Stimulated activated effector memory CD8-positive, alpha-beta T cell treated with anti-CD3 and anti-CD28 coated beads, Interleukin-12 subunit alpha, Interleukin-12 subunit beta, amount 100 ng/mL, for 72 hours (primary cell): ENCODE results near the gene PLEKHG4B.

Source experiments
- ATAC-seq: fragments of 150-1000 bp; cut with Tn5 transposase; 2 replicates; pipeline ENCODE4 v1.10.0; 2021
- DNase-seq, 2 donors: peaks; one replicate each; pipeline ENCODE4 v3.0.0; 2021 to 2022; ENCODE audit warnings: low spot score in 2 of 2
- H3K27ac Mint-ChIP-seq: one replicate; pipeline ENCODE4 v1.8.0; 2022; ENCODE audit warnings: mild to moderate bottlenecking, mixed read lengths
- H3K36me3 Mint-ChIP-seq: one replicate; pipeline ENCODE4 v1.8.0; 2022; ENCODE audit warnings: mild to moderate bottlenecking, mixed read lengths
- H3K4me1 Mint-ChIP-seq: one replicate; pipeline ENCODE4 v1.8.0; 2022; ENCODE audit warnings: mixed read lengths
- H3K4me3 Mint-ChIP-seq: one replicate; pipeline ENCODE4 v1.8.0; 2022; ENCODE audit warnings: mild to moderate bottlenecking, mixed read lengths
- H3K9me3 Mint-ChIP-seq: one replicate; pipeline ENCODE4 v1.8.0; 2022; ENCODE audit warnings: mixed read lengths

Gene PLEKHG4B

DNA sequence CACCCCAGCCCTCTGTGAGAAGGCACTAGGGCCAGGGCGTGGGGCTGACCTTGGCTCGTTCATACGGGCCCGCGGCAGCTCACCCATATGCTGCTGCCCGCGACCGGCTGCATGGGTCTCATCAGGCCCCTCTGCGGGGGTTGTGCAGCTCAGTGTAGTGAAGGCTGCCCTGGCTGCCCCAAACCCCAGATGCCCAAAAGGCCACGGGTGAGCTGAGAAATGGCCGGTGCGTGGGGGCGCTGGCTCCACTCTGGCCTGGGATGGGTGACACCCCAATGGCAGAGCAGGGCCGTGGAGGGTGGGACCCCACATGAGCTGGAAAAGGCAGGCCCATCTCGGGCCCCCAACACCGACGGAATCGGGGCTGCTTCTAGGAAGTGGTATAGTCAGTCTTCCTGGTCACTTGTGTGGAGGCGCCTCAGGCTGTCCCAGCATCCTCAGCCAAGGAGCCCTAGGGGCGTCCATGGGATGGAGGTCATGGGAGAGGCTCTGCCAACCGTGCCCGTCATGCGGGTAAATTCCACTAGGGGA is 79.9 kb downstream of the PLEKHG4B start:
- ATAC-seq = no peak
- Mint-ChIP-seq H3K4me3 (no peak overlapping the region), H3K36me3 (no peaks in the 10 kb centered on the region), H3K4me1 (no peaks in the 10 kb centered on the region), H3K9me3 (no peaks in the 10 kb centered on the region), H3K27ac (no peak overlapping the region)
- no peak for DNase-seq

DNA sequence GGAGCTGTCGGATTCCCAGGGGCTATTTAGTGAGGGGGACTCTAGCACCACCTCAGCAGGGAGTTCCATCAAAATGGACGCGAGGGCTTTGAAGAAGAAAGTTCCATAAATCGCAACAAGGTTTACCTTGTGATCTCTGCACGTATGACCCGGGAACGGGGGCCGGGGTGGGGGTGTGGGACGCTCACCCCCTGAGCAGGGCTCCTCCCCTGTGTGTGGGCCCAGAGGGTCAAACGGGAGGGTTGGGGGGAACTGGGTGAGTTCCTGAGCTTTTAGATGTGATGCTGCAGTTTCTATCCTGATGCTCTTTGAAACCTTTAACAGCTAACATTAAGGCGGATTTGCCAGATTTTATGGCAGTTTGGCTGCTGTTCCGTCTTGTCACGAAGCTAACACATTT is 80.5 kb downstream of the PLEKHG4B start:
- DNase-seq = no peak
- Mint-ChIP-seq H3K4me1 (no peaks in the 10 kb centered on the region), H3K4me3 (no peak overlapping the region), H3K36me3 (no peaks in the 10 kb centered on the region), H3K27ac (no peak overlapping the region), H3K9me3 (no peaks in the 10 kb centered on the region)
- no peak for ATAC-seq

DNA sequence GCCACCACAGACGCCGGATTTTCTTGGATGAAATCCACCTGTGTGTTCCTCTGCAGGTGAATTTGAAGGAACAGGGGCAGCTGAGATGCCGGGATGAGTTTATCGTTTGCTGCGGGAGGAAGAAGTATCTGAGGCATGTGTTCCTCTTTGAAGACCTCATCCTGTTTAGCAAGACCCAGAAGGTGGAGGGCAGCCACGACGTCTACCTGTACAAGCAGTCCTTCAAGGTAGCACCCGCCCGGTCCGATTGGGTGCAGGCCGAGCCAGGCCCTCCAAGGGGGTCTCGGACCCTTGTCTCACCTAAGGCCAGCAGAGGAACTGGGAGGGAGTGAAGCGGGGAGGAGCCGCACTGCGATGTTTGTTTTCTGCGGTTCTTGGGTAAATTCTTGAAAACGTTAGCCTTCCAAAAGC is 80.9 kb downstream of the PLEKHG4B start:
- Mint-ChIP-seq H3K4me1 (no peaks in the 10 kb centered on the region), H3K9me3 (no peaks in the 10 kb centered on the region), H3K27ac (no peak overlapping the region), H3K36me3 (no peaks in the 10 kb centered on the region), H3K4me3 (no peak overlapping the region)
- no peak for DNase-seq
- ATAC-seq = no peak

DNA sequence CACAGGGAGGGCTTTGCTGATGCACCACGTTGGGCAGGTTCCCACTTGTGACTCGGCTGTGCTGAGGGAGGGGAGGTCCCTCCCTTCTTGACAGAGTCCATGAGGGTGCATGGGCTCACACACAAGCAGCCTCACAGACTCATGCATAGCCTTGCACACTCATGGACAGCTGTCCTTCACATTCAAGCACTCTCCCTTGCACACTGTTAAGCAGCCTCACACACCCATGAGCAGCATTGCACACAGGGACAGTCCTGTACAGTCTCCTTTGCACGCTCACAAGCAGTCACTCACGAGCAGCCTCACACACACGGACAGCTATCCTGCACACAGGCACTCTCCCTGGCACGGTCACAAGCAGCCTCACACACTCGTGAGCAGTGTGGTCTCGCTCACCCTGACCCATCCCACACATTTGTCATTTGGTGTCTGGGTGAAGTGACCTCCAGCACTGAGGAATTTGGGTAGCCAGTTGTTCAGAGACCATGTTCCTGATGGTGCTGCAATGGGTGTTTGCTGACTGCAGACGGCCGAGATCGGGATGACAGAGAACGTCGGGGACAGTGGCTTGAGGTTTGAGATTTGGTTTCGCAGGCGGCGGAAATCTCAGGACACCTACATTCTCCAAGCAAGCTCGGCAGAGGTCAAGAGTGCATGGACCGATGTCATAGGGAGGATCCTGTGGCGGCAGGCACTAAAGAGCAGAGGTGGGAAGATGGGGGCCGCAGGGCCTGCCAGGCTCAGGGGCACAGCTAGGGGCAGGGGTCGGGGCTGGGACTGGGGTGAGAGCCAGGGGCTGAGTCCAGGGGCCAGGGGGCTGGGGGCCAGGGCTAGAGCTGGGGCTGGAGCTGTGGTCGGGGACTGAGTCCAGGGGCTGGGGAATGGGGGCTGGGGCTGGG is 81.7 kb downstream of the PLEKHG4B start:
- Mint-ChIP-seq H3K27ac (no peak overlapping the region), H3K36me3 (no peaks in the 10 kb centered on the region), H3K4me3 (no peak overlapping the region), H3K4me1 (no peaks in the 10 kb centered on the region), H3K9me3 (no peaks in the 10 kb centered on the region)
- DNase-seq (no peak), ATAC-seq (no peak)

DNA sequence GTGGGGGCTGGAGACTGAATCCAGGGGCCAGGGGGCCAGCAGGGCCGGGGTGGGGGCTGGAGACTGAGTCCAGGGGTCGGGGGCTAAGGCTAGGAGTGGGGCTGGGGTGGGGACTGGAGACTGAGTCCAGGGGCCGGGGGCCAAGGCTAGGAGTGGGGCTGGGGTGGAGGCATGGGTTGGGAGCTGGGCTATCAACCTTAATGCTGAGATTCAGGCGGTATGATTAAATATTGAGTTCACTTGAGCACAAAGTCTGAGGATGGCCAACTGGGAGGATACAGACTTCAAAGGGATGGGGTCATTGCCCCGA is 82.3 kb downstream of the PLEKHG4B start:
- Mint-ChIP-seq H3K4me3 (no peak overlapping the region), H3K36me3 (no peaks in the 10 kb centered on the region), H3K27ac (no peak overlapping the region), H3K9me3 (no peaks in the 10 kb centered on the region), H3K4me1 (no peaks in the 10 kb centered on the region)
- DNase-seq (no peak), ATAC-seq (no peak)

DNA sequence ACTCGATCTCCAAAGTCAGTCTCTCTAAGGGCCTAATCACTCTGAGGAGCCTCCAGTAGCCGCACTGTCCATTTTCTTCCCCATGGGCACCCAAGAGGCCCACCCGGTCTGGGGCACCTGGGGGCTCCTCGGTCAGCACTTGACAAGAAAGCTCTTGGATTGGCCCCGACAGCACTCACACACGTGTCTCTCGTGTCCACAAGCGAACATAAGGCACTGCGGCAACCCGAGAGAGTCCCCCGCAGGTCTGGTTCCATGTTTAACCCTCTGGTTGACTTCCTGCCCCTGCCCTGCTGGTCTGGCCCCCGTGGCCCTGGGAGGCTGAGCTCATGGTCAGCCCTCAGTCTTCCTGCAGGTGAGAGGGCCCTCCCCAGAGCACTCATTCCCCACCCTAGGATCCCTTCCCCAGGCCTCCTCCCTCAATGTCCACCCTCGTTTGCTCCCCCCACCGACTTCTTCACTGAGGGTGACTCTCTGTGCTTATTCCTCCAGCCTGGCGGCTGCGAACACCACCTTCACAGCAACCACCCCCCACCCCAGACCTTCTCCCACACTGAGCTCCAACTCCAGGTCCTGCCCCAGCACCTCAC is 83.0 kb downstream of the PLEKHG4B start:
- no peak for DNase-seq
- no peaks in the 10 kb centered on the region for H3K9me3 Mint-ChIP-seq
- no peaks in the 10 kb centered on the region for H3K4me1 Mint-ChIP-seq
- H3K27ac Mint-ChIP-seq = no peak overlapping the region
- no peaks in the 10 kb centered on the region for H3K36me3 Mint-ChIP-seq
- no peak for ATAC-seq
- no peak overlapping the region for H3K4me3 Mint-ChIP-seq

DNA sequence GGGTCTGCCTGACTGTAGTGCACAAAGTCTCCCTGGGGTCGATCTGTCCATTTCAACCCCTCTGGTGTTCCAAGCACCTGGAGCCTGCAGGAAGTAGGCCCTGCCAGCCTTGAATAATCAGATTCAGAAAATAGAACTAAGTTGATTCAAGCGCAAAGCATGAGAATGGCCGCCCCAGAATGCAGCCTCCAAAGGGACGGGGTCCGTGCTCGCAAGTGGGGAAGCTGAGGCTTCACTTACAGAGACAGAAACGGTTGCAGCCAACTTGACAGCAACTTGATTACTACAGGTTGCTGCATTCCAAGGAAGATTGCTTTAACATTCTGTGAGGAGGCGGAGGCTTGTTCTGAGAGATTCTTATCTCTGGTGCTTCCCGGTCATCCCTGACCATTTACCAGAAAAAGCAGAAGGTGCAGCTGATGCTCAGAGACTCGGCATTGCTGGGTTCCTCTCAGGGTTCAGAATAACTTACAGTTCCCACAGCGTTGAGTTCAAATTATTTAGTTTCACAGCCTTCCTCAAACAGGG is 84.4 kb downstream of the PLEKHG4B start:
- ATAC-seq (no peak), DNase-seq (no peak)
- Mint-ChIP-seq H3K4me3 (no peak overlapping the region), H3K9me3 (no peaks in the 10 kb centered on the region), H3K27ac (no peak overlapping the region), H3K36me3 (no peaks in the 10 kb centered on the region), H3K4me1 (no peaks in the 10 kb centered on the region)

DNA sequence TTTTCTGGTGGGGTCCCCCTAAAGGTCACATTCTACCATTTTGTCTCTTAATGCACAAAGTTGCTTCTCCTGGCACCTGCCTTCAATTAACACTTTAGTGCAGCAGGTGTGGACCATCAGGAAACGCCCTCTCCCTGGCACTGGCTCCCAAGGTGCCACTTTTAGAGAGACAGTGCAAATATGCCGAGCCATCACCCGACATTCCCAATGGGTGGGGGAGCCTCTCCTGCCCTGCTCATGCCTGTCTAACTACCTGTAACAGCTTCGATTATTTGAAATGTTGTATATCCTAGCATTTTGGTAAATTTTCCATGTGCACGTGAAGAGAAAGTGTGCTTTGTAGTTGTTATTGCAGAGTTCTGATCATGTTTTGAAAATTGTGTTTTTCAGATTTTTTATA is 86.1 kb downstream of the PLEKHG4B start:
- no peaks in the 10 kb centered on the region for H3K4me1 Mint-ChIP-seq
- H3K9me3 Mint-ChIP-seq = no peaks in the 10 kb centered on the region
- no peak overlapping the region for H3K27ac Mint-ChIP-seq
- no peak overlapping the region for H3K4me3 Mint-ChIP-seq
- ATAC-seq (no peak), DNase-seq (no peak)
- no peaks in the 10 kb centered on the region for H3K36me3 Mint-ChIP-seq

DNA sequence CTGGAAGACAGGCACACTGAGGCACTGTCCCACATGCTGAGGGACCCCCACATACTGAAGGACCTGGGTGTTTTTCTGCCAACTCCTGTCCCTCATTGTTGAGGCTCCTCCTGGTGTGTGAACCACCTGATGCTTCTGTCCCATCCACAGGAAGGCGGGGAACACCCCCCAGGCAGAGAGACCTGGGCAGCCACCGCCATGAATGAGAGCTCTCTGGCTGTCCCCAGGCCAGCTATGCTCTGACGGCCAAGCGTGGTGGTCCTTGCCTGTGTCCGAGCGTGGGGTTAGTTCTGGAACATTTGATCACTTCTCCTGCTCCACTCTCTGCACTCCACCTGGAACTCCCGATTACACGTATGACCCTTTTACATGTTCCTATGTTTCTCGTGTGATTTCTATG is 87.4 kb downstream of the PLEKHG4B start:
- H3K36me3 Mint-ChIP-seq = no peaks in the 10 kb centered on the region
- DNase-seq = no peak
- no peaks in the 10 kb centered on the region for H3K9me3 Mint-ChIP-seq
- ATAC-seq = no peak
- no peak overlapping the region for H3K4me3 Mint-ChIP-seq
- H3K27ac Mint-ChIP-seq = no peak overlapping the region
- no peaks in the 10 kb centered on the region for H3K4me1 Mint-ChIP-seq

DNA sequence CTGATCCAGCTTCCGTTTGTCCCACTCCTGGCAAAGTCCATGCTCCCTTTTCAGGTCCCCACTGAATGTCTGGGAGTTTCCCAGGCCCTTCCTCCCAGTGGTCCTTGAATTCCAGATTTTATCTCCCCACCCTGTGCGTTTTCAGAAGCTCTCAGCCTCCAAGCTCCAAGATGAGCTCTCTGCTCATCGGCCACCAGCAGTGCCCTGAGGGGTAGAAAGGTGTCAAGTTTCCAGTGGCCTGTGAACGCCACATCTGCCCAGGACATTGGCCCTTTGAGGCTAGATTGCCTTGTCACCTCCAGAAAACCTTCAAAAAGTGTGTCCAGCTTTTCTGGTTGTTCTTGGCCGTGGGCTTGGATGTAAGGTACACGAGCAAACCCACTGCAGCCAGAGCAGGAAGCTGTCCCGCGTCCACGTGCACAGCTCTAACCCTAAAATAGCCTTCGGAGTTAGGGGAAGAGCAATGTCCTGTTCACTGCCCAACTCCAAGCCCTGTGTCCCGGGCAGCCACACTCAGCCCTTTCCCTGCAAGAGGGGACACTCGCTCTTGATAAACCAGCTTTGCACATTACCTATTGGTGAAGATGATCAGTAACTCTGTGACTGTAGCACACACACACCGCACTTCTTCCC is 88.4 kb downstream of the PLEKHG4B start:
- ATAC-seq (no peak), DNase-seq (no peak)
- no peak overlapping the region for H3K27ac Mint-ChIP-seq
- H3K9me3 Mint-ChIP-seq = no peaks in the 10 kb centered on the region
- H3K36me3 Mint-ChIP-seq = no peaks in the 10 kb centered on the region
- no peaks in the 10 kb centered on the region for H3K4me1 Mint-ChIP-seq
- H3K4me3 Mint-ChIP-seq = no peak overlapping the region

DNA sequence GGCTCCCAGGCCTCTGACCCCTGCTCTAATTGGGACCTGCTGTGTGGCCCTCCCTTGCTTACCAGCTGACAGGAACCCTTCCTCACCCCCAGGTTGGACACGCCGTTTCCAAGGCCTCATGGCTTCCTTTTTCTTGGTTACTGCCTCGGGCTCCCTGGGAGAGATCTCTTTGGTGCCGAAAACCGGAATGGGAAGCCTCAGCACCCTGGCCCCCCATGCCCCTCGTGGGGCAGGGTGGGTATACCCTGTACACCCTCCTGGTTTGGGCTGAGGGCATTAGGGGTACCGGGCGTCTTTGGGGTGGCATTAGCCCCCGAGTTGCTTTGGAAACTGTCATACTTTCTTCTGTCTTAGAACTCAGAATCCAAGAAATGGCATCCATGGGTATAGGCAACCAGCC is 89.2 kb downstream of the PLEKHG4B start:
- DNase-seq = no peak
- Mint-ChIP-seq H3K27ac (no peak overlapping the region), H3K9me3 (no peaks in the 10 kb centered on the region), H3K4me1 (no peaks in the 10 kb centered on the region), H3K4me3 (no peak overlapping the region), H3K36me3 (no peaks in the 10 kb centered on the region)
- ATAC-seq = no peak

DNA sequence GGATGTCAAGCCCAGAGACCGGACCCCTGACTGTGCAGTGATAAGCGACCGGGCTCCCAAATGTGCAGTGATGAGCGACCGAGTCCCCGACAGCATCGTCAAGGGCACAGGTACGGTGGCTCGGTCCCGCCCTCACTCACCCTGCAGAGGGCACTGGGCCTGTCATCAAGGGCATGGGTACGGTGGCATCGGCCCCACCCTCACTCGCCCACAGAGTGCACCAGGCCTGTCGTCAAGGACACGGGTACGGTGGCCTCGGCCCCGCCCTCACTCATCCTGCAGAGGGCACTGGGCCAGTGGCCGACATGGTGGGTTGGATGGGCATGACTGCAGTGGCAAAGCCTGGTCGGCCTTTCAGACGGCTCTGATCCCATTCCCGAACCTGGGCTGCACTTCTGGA is 89.6 kb downstream of the PLEKHG4B start:
- Mint-ChIP-seq H3K9me3 (no peaks in the 10 kb centered on the region), H3K4me1 (no peaks in the 10 kb centered on the region), H3K27ac (no peak overlapping the region), H3K4me3 (no peak overlapping the region), H3K36me3 (no peaks in the 10 kb centered on the region)
- DNase-seq (no peak), ATAC-seq (no peak)

DNA sequence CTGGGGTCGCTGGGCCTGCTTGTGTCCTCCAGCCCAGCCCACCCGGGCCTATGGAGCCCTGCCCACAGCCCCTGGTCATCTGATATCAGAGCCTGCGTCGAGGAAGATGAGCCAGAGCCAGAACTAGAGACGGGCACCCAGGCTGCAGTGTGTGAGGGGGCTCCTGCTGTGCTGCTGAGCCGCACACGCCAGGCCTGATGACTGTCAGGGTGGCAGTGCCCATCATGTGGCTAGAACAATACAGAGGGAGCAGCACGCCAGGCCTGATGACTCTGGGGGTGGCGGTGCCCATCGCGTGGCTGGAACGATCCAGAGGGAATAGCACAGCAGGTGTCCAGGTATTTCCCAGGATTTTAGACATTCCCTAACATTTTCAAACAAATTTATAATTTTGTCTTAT is 90.2 kb downstream of the PLEKHG4B start:
- no peaks in the 10 kb centered on the region for H3K36me3 Mint-ChIP-seq

DNA sequence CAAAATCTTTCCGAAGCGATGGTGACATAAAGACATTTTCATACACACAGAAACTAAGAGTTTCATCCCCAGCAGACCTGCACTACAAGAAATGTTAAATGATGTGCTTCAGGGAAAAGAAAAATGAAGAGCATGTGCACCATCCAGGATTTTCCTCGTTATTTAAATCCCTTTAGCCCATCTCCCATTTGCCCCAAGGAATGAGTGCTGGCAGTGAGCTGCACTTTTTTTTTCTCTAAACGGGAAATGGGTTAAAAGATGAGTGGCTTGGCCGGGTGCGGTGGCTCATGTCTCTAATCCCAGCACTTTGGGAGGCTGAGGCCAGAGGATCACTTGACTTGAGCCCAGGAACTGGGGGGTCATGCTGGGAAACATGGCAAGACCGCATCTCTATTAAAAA is 92.5 kb downstream of the PLEKHG4B start:
- no peak overlapping the region for H3K27ac Mint-ChIP-seq
- ATAC-seq (no peak), DNase-seq (no peak)
- H3K9me3 Mint-ChIP-seq = no peaks in the 10 kb centered on the region
- no peak overlapping the region for H3K4me3 Mint-ChIP-seq
- no peaks in the 10 kb centered on the region for H3K36me3 Mint-ChIP-seq
- H3K4me1 Mint-ChIP-seq = peaks cover 10% of the 10 kb centered on the region

More for the DNA sequence above, 90.2 kb downstream of the PLEKHG4B start:
- Mint-ChIP-seq H3K4me1 (no peaks in the 10 kb centered on the region), H3K9me3 (no peaks in the 10 kb centered on the region), H3K27ac (no peak overlapping the region), H3K4me3 (no peak overlapping the region)
- DNase-seq = no peak
- ATAC-seq = no peak

DNA sequence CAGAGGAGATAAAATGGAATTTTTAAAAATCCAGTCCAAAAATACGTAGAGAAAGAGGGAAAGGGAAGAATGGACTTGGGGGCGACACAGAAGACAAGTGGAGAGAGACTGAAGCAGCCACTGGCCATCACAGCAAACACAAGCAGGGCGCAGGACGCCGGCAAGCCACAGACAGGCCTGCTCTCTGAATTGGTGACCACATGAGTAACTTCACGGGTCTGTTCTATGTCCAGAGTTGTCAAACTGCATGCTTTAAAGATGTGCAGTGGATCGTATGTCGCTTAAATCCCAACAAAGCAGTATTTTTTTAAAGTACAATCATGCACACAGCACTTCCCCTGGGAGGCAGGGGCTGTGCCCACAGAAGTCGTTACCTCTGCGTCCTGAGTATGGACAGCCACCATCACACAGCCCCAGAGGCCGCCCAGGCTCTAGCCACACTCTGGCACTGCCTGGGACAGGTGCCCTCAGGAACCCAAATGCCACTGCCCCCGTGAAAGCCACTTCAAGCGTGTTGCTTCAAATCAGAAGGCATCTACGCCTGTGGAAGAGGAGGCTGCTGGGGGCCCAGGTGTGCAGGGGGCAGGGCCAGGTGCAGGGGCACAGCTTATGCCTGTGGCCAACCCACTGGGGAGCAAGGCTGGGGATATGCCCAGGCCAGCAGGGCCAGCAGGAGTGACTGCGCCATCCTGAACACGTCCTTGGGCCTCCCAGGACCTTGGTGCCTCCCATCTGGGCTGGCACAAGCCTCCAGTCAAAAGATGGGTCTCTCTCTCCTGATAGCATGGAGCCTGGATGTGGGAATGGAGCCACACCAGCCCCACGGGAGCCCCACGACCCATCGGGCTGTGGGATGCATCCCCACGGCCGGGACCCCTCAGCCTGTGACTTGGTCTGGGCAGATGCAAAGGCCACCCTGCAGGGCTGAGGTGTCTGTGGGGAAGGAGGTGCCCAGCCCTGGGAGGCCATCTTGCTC is 93.4 kb downstream of the PLEKHG4B start:
- DNase-seq (no peak), ATAC-seq (no peak)
- Mint-ChIP-seq H3K9me3 (no peaks in the 10 kb centered on the region), H3K4me3 (no peak overlapping the region), H3K27ac (no peak overlapping the region), H3K4me1 (peaks cover 10% of the 10 kb centered on the region), H3K36me3 (no peaks in the 10 kb centered on the region)
